ENCODE data around the gene TLN1. TPM values are rescaled to one million over a fixed set of nuclear protein-coding genes. Genes with fewer than 3 reads are reported as not detected.

The TLN1 gene
- total RNA-seq, 2 experiments from 2014 or later = 98.8 to 177 TPM

GRCh38 chr9:35664531-35665470 lies 67.2 kb downstream of the TLN1 start, which contains the start of gene ARHGEF39:
Gene ARHGEF39 (minus strand): TSS chr9:35665195. CDS start chr9:35665169, 26 bp downstream.
- peak within 1 kb of the TSS; percentile 65 for H2AFZ ChIP-seq (ENCODE audit: low read length)
- H3K27ac ChIP-seq (ENCODE audit: low read depth, low read length, poor library complexity, severe bottlenecking) = peak within 1 kb of the TSS; percentile 85
- CTCF ChIA-PET (ENCODE audit: unreplicated experiment) = interaction anchor here (0.7 to 2.0 kb wide), 8 partner anchors 8 to 84 kb away, joined by 3 to 13 read pairs (median 3); no protein-coding TSS in a partner anchor
- peak; percentile 88 for DNase-seq (ENCODE audit: low spot score)
- POLR2A ChIA-PET = interaction anchor here (0.7 to 5.5 kb wide), 24 partner anchors 9 to 576 kb away, joined by 3 to 28 read pairs (median 5); partner anchors contain the start of genes CA9, CD72, GBA2 and HINT2
- TSS peak; percentile 44 for BruUV-seq (replicated peaks)
- H4K20me1 ChIP-seq (ENCODE audit: insufficient read depth, low read length) = no peaks in the 10 kb centered on the region
- peak within 1 kb of the TSS; percentile 78 for H3K4me3 ChIP-seq (ENCODE audit: low read depth, low read length, poor library complexity, severe bottlenecking)
- H3K4me2 ChIP-seq (ENCODE audit: low read length) = peak within 1 kb of the TSS; percentile 99
- intact Hi-C loops (cut with micrococcal nuclease; ENCODE audit: unreplicated experiment) = no loop called here
- H3K79me2 ChIP-seq (ENCODE audit: insufficient read depth, low read depth, low read length) = peaks cover 17% of the 10 kb centered on the region; the same call in 1 of the 2 replicates
- peaks cover 62% of the 10 kb centered on the region for H3K4me1 ChIP-seq (ENCODE audit: insufficient read depth, low read length, poor library complexity, severe bottlenecking)
- no peaks in the 10 kb centered on the region for H3K9me3 ChIP-seq (ENCODE audit: low read length)
- TF ChIP-seq CTCF (conservative IDR thresholded peaks at IDR 0.05; ENCODE audit: low read length) (peak; percentile 67), EZH2phosphoT487 (IDR thresholded peaks at IDR 0.05; ENCODE audit: borderline replicate concordance, low read depth, low read length) (no peak)
- H3K9me2 ChIP-seq (ENCODE audit: insufficient read depth, low read length) = no peaks in the 10 kb centered on the region
- H3K36me3 ChIP-seq (ENCODE audit: insufficient read depth, low read length) = peaks cover 35% of the 10 kb centered on the region

GRCh38 chr9:35662437-35662836 lies 69.6 kb downstream of the TLN1 start:
- H2AFZ ChIP-seq (ENCODE audit: low read length) = no peak overlapping the region
- intact Hi-C loops (cut with micrococcal nuclease; ENCODE audit: unreplicated experiment) = no loop called here
- 0 out of 2 replicates have a peak, but pooled peaks cover 5% of the 10 kb centered on the region for H4K20me1 ChIP-seq (ENCODE audit: insufficient read depth, low read length)
- no peak overlapping the region for H3K4me3 ChIP-seq (ENCODE audit: low read depth, low read length, poor library complexity, severe bottlenecking)
- POLR2A ChIA-PET = interaction anchor here (1.4 to 5.5 kb wide), 3 partner anchors 13 to 44 kb away, joined by 3 to 28 read pairs (median 3); partner anchors contain the start of gene CD72
- TF ChIP-seq CTCF (conservative IDR thresholded peaks at IDR 0.05; ENCODE audit: low read length) (no peak), EZH2phosphoT487 (IDR thresholded peaks at IDR 0.05; ENCODE audit: borderline replicate concordance, low read depth, low read length) (no peak)
- BruUV-seq (replicated peaks) = no TSS peak
- peaks cover 35% of the 10 kb centered on the region for H3K36me3 ChIP-seq (ENCODE audit: insufficient read depth, low read length)
- H3K9me2 ChIP-seq (ENCODE audit: insufficient read depth, low read length) = no peaks in the 10 kb centered on the region
- no peak for DNase-seq (ENCODE audit: low spot score)
- peak overlapping the region; percentile 99 for H3K4me2 ChIP-seq (ENCODE audit: low read length)
- peak overlapping the region; percentile 85 for H3K27ac ChIP-seq (ENCODE audit: low read depth, low read length, poor library complexity, severe bottlenecking)
- H3K79me2 ChIP-seq (ENCODE audit: insufficient read depth, low read depth, low read length) = peaks cover 28% of the 10 kb centered on the region; the same call in 1 of the 2 replicates
- CTCF ChIA-PET (ENCODE audit: unreplicated experiment) = no interaction called here
- H3K9me3 ChIP-seq (ENCODE audit: low read length) = no peaks in the 10 kb centered on the region
- peaks cover 78% of the 10 kb centered on the region for H3K4me1 ChIP-seq (ENCODE audit: insufficient read depth, low read length, poor library complexity, severe bottlenecking)

Measured in OCI-LY7 (cell line).